SK-N-SH (cell line): ENCODE measurements around the gene RAB3GAP2. TPM values are rescaled to one million over a fixed set of nuclear protein-coding genes. Genes with fewer than 3 reads are reported as not detected.

ENCODE experiments used
- CTCF ChIA-PET: fragments of 300-600, 350-600 bp; formaldehyde crosslinking; extraction: SDS; loops from one replicate; lab custom pipeline; 2021; lab: Yijun Ruan, JAX
- POLR2A ChIA-PET: fragments of 350-600 bp; sonication (Branson Sonifier 250); formaldehyde crosslinking; extraction: SDS; loops from one replicate; lab custom pipeline; 2020; ENCODE audit warnings: antibody characterized with exemption, inconsistent platforms; lab: Yijun Ruan, JAX
- DNase-seq: peaks from one replicate; pipeline ENCODE4 v3.0.0; 2012
- H2AFZ ChIP-seq: fragments of 200-600 bp; sonication (generic); 2 replicates; pipeline ENCODE4 v1.8.1; 2016; ENCODE audit warnings: antibody characterized with exemption, mild to moderate bottlenecking, low read depth
- H3F3A ChIP-seq: fragments of 200-600 bp; sonication (generic); replicated peaks from 2 replicates; pipeline ENCODE3; 2016; ENCODE audit warnings: antibody characterized with exemption, mild to moderate bottlenecking; ENCODE audit not compliant: insufficient read depth
- H3K27ac ChIP-seq, 2 experiments: fragments of 200-500 bp in 1 of 2; fragments of 200-600 bp in 1 of 2; sonication (Bioruptor generic) in 1 of 2; sonication (generic), shearing (Covaris generic) in 1 of 2; 2 replicates each; pipeline versions ENCODE4 v1.5.1 to v1.6.1; 2014 to 2016; ENCODE audit warnings: low read depth in 2 of 2, inconsistent platforms in 1 of 2, low read length in 1 of 2, mild to moderate bottlenecking in 1 of 2, mixed read lengths in 1 of 2
- H3K27me3 ChIP-seq: fragments of 200-600 bp; sonication (generic), shearing (Covaris generic); 2 replicates; pipeline ENCODE4 v1.6.1; 2016; ENCODE audit warnings: mixed run types; ENCODE audit not compliant: insufficient read depth
- H3K36me3 ChIP-seq, 2 experiments: fragments of 200-500 bp in 1 of 2; fragments of 200-600 bp in 1 of 2; sonication (Bioruptor generic) in 1 of 2; sonication (generic) in 1 of 2; replicated peaks in 1 of 2; 2 replicates each; pipeline versions ENCODE3 to v1.5.1; 2014 to 2016; ENCODE audit warnings: low read length in 1 of 2, mild to moderate bottlenecking in 1 of 2; ENCODE audit not compliant: insufficient read depth in 2 of 2, control insufficient read depth in 1 of 2
- H3K4me1 ChIP-seq, 2 experiments: fragments of 200-500 bp in 1 of 2; fragments of 200-600 bp in 1 of 2; sonication (Bioruptor generic) in 1 of 2; sonication (generic), shearing (Covaris generic) in 1 of 2; 2 replicates each; pipeline versions ENCODE4 v1.5.1 to v1.6.1; 2014 to 2016; ENCODE audit warnings: low read depth in 1 of 2, low read length in 1 of 2, mixed run types in 1 of 2; ENCODE audit not compliant: insufficient read depth in 2 of 2, control insufficient read depth in 1 of 2
- H3K4me2 ChIP-seq: fragments of 200-600 bp; sonication (generic), shearing (Covaris generic); 2 replicates; pipeline ENCODE4 v1.6.1; 2017; ENCODE audit warnings: mixed run types
- H3K4me3 ChIP-seq, 2 experiments: fragments of 200-500 bp in 1 of 2; fragments of 200-600 bp in 1 of 2; sonication (Bioruptor generic) in 1 of 2; sonication (generic), shearing (Covaris generic) in 1 of 2; 2 replicates each; pipeline versions ENCODE4 v1.5.1 to v1.8.1; 2014 to 2016; ENCODE audit warnings: low read depth in 2 of 2, inconsistent platforms in 1 of 2, low read length in 1 of 2, mild to moderate bottlenecking in 1 of 2, mixed read lengths in 1 of 2, moderate library complexity in 1 of 2
- H3K79me2 ChIP-seq: fragments of 200-600 bp; sonication (generic); 2 replicates; pipeline ENCODE4 v1.8.1; 2017; ENCODE audit warnings: mild to moderate bottlenecking; ENCODE audit not compliant: insufficient read depth
- H3K9ac ChIP-seq: fragments of 200-600 bp; sonication (generic); 2 replicates; pipeline ENCODE4 v1.6.1; 2017; ENCODE audit warnings: mixed run types
- H3K9me2 ChIP-seq: fragments of 200-600 bp; sonication (generic); 2 replicates; pipeline ENCODE4 v1.6.1; 2017; ENCODE audit warnings: mixed run types
- H3K9me3 ChIP-seq: fragments of 200-600 bp; sonication (generic); 2 replicates; pipeline ENCODE4 v1.6.1; 2017; ENCODE audit warnings: mixed run types, mild to moderate bottlenecking, moderate library complexity
- H4K20me1 ChIP-seq: fragments of 200-600 bp; sonication (generic); 2 replicates; pipeline ENCODE4 v1.6.1; 2017; ENCODE audit warnings: mild to moderate bottlenecking, mixed run types; ENCODE audit not compliant: insufficient read depth
- CHD2 ChIP-seq: fragments of 150-350 bp; IDR thresholded peaks from 2 replicates; pipeline ENCODE4 v1.6.1; 2018; ENCODE audit warnings: low read length; ENCODE audit not compliant: partially characterized antibody
- ELF1 ChIP-seq: IDR thresholded peaks from 2 replicates; pipeline ENCODE4 v1.4.0; 2012
- EP300 ChIP-seq, 2 experiments: IDR thresholded peaks; 2 replicates each; pipeline versions ENCODE4 v1.4.0 to v1.6.1; 2012; ENCODE audit warnings: borderline replicate concordance in 1 of 2, low read depth in 1 of 2, low read length in 1 of 2
- FOXJ3 ChIP-seq: sonication (generic); formaldehyde crosslinking; IDR thresholded peaks from 2 replicates; pipeline ENCODE4 v1.5.1; 2020; ENCODE audit warnings: mild to moderate bottlenecking, missing genetic modification reagents
- GABPA ChIP-seq: IDR thresholded peaks from 2 replicates; pipeline ENCODE4 v1.4.0; 2012; ENCODE audit warnings: low read depth, mild to moderate bottlenecking
- GATA2 ChIP-seq: sonication (generic); formaldehyde crosslinking; IDR thresholded peaks from 2 replicates; pipeline ENCODE4 v1.5.0; 2020; ENCODE audit warnings: mild to moderate bottlenecking, missing genetic modification reagents
- IRF3 ChIP-seq: fragments of 150-350 bp; IDR thresholded peaks from 2 replicates; pipeline ENCODE4 v1.6.1; 2016; ENCODE audit warnings: mild to moderate bottlenecking, low read depth, low read length
- JUND ChIP-seq: IDR thresholded peaks from 2 replicates; pipeline ENCODE4 v1.4.0; 2012
- MEF2A ChIP-seq: IDR thresholded peaks from 2 replicates; pipeline ENCODE4 v1.4.0; 2012; ENCODE audit warnings: low read depth, borderline replicate concordance
- NRF1 ChIP-seq: IDR thresholded peaks from 2 replicates; pipeline ENCODE4 v1.6.1; 2012; ENCODE audit warnings: low read depth, mild to moderate bottlenecking, low read length
- PBX3 ChIP-seq: IDR thresholded peaks from 2 replicates; pipeline ENCODE4; 2012
- RAD21 ChIP-seq: IDR thresholded peaks from 2 replicates; pipeline ENCODE4 v1.6.1; 2012; ENCODE audit warnings: mild to moderate bottlenecking, low read length
- RCOR1 ChIP-seq: fragments of 150-350 bp; IDR thresholded peaks from 2 replicates; pipeline ENCODE4 v1.6.1; 2017; ENCODE audit warnings: antibody characterized with exemption, low read length
- REST ChIP-seq: IDR thresholded peaks from 2 replicates; pipeline ENCODE4 v1.6.1; 2012; ENCODE audit warnings: mild to moderate bottlenecking, low read depth, low read length, moderate library complexity
- RFX5 ChIP-seq: IDR thresholded peaks from 2 replicates; pipeline ENCODE4 v1.6.1; 2012; ENCODE audit warnings: mild to moderate bottlenecking, improper control_type of control experiment, low read length
- SIN3A ChIP-seq: IDR thresholded peaks from 2 replicates; pipeline ENCODE4 v1.6.1; 2012; ENCODE audit warnings: low read depth, mild to moderate bottlenecking, low read length, moderate library complexity, borderline replicate concordance
- TEAD4 ChIP-seq: IDR thresholded peaks from 2 replicates; pipeline ENCODE4 v1.4.0; 2012; ENCODE audit warnings: mild to moderate bottlenecking, borderline replicate concordance; ENCODE audit not compliant: insufficient read depth
- USF1 ChIP-seq: IDR thresholded peaks from 2 replicates; pipeline ENCODE4 v1.4.0; 2012; ENCODE audit warnings: low read depth, borderline replicate concordance
- ZBTB33 ChIP-seq: IDR thresholded peaks from 2 replicates; pipeline ENCODE4 v1.4.0; 2012; ENCODE audit warnings: low read depth, borderline replicate concordance
- WGBS: methylation state at CpG from one replicate; pipeline ENCODE4 v1.1.6; 2017; ENCODE audit warnings: low lambda C conversion rate; 5-methylcytosine and 5-hydroxymethylcytosine counted together
- polyA plus RNA-seq, 3 experiments: library from polyadenylated mRNA; depleted of rRNA; stranded (reverse); fragments of >200 nt; gene quantifications; 2 replicates each; pipeline ENCODE4 v1.2.3, GENCODE V29; 2012

Gene RAB3GAP2
- polyA plus RNA-seq, 1 of the 3 experiments (the other 2 are of a cell fraction), result 9.3 TPM

- no peaks in the 10 kb centered on the region for H4K20me1 ChIP-seq
- no peak overlapping the region for H3K9ac ChIP-seq
- H3K36me3 ChIP-seq, result no peaks in the 10 kb centered on the region
- H3K4me2 ChIP-seq, result no peak overlapping the region
- no peaks in the 10 kb centered on the region for H3K9me3 ChIP-seq
- no peaks in the 10 kb centered on the region for H3K9me2 ChIP-seq
- H3K4me3 ChIP-seq, result no peak overlapping the region
- DNase-seq, result no peak
- no peak for TF ChIP-seq RCOR1
- no peak for TF ChIP-seq TEAD4
- TF ChIP-seq REST, result no peak
- no peak for TF ChIP-seq PBX3
- no peak for TF ChIP-seq GABPA
- no peak overlapping the region for H2AFZ ChIP-seq
- no peaks in the 10 kb centered on the region for H3K79me2 ChIP-seq
- H3K27ac ChIP-seq, result no peak overlapping the region
- ChIA-PET CTCF (interaction anchor here (2.1 kb wide), 1 partner anchor 485 kb away, joined by 13 read pairs; no protein-coding TSS in a partner anchor), POLR2A (no interaction called here)
- H3F3A ChIP-seq, result peaks cover 12% of the 10 kb centered on the region
- H3K4me1 ChIP-seq, result peaks cover 7% of the 10 kb centered on the region in 2 experiments; a peak in 3 of 4 replicates
- H3K27me3 ChIP-seq, result no peaks in the 10 kb centered on the region
Measured at GRCh38 chr1:220291580-220291979, 19.3 kb upstream of the RAB3GAP2 start.

GRCh38 chr1:220290140-220290761, 18.0 kb upstream of the RAB3GAP2 start:
- Histone ChIP-seq H3K9me3 (no peaks in the 10 kb centered on the region), H4K20me1 (no peaks in the 10 kb centered on the region), H3K79me2 (no peaks in the 10 kb centered on the region), H3F3A (peaks cover 12% of the 10 kb centered on the region), H3K4me3 (no peak overlapping the region), H3K4me1 (peaks cover 3 to 7% of the 10 kb centered on the region in 2 experiments; a peak in 3 of 4 replicates), H3K4me2 (no peak overlapping the region), H3K27me3 (no peaks in the 10 kb centered on the region), H3K27ac (no peak overlapping the region), H3K9me2 (no peaks in the 10 kb centered on the region), H3K36me3 (no peaks in the 10 kb centered on the region), H3K9ac (no peak overlapping the region), H2AFZ (no peak overlapping the region)
- no peak for DNase-seq
- ChIA-PET CTCF (interaction anchor here (0.6 to 2.1 kb wide), 5 partner anchors 9 to 486 kb away, joined by 3 to 13 read pairs (median 4); no protein-coding TSS in a partner anchor), POLR2A (interaction anchor here (0.9 kb wide), 1 partner anchor 497 kb away, joined by 3 read pairs; the partner anchor contains the start of gene MTARC1)
- 68% methylated on average over 4 of the region's 4 CpGs for WGBS
- TF ChIP-seq FOXJ3 (CRISPR knock-in tag) (no peak), CHD2 (no peak), TEAD4 (no peak), GATA2 (CRISPR knock-in tag) (no peak), JUND (no peak), SIN3A (no peak), RFX5 (no peak), IRF3 (no peak), EP300 (IDR thresholded peaks at IDR 0.05; ENCODE audit: borderline replicate concordance in 1 of 2, low read depth in 1 of 2, low read length in 1 of 2) (no peak), ZBTB33 (no peak), USF1 (no peak), MEF2A (no peak), ELF1 (no peak), NRF1 (no peak), RAD21 (no peak)
